NCI-H526 (cell line): Measurements from ENCODE around the gene C10orf71.
A peak's percentile ranks its signal among the peaks of the same experiment; 100 is the strongest.

ENCODE experiments used
- DNase-seq, 2 experiments: peaks; one replicate each; lab custom pipeline; 2025; lab: John Stamatoyannopoulos, UW

C10orf71 gene, protein sequence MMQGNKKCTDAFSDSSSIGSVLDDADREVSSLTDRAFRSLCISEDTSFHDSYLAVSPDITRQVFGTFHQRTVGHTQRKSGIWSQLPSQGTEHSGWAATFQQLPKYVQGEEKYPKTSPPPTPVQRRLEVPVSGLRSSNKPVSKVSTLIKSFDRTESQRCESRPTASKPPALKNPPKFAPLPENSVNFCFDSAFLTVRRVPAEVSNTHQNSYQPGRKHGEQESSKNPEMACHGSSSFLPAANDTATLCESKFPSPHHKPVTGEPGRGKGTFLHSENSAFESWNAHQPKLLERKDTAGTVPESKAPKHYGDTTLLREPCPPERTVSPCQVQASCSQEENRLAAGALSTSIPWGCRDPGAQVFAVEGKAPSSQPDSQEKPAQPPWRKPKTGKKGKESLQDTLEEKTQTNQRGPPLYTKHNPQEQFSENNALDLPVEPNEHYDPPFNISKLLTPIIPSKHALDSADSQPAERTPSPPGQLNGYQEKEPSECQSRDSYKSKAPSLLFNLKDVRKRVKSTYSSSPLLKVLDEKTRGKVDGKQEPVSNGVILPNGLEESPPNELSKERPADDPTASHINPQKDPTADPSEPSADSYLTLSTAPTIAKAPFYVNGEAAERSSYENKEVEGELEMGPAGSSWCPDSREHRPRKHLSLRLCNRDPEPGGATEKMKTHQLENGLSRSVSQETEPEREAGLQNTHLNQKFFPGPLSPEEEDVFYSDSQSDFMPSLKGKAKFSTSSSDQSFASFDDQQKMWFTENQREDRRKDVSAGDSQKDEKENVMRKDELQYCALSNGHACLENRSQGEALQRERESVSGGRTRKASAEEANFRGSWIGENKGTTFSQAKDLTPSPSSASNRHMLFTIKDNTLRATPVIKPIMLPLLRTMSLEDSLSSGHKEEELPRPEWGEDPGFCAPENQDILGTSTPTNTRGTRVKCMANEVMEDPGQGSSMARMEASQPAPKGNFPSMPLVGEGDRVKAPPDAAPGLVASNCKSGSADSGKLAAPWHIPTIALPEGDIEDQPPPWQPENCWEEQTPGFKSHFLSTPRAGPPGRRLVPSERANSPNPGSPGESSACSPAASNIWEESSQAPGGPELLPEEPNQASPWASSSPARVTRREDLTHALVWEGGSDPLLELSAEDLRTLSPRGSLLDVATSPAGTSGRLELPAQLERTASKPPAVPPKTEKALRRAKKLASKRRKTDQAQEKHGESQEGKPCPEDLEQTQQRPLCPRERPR (N-terminal part only)

DNA sequence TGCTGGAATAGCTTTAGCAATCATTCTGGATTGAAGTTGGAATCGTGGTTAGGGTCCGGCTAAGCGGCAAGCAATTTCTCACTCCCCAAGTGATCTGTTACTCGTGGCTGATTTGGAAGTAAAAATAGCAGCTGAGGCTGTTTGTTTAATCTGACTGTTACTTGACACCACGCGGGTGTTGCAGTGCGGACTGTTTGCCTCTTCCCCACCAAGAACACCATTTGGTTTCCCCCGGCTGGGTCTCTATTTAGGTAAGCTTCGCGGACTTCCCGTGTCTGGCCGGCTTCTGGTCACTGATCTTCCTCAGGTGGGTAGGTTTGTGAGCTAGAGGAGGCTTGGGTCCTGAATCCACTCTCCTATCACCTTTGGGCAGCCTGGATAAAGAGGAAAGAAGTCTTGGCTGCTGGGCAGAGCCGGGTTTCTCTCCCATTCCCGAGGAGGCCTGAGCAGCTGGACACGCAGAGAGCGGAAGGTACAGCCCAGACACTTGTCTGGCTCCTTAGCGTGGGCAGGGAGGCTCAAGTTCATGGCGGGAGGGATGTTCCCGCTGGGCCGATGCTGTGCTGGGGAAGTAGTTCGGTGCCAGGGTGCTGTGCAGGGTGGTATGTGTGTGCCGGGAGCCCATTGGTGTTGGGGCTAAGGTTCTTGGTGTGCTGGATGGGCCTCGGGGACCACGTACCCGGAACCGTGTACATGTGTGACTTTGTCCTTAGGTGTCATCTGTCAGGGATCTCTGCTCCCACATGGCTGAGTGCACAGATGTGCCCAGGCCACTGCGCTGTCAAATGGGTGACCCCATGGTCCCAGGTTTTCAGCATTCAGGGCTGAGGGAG is at the start of gene C10orf71:
TSS of gene C10orf71 (plus strand) at position 188 of the 833 bp plus-strand sequence. CDS start 23,376 bp downstream, outside the sequence.
- DNase-seq, result peak; percentile 39 to 57

DNA sequence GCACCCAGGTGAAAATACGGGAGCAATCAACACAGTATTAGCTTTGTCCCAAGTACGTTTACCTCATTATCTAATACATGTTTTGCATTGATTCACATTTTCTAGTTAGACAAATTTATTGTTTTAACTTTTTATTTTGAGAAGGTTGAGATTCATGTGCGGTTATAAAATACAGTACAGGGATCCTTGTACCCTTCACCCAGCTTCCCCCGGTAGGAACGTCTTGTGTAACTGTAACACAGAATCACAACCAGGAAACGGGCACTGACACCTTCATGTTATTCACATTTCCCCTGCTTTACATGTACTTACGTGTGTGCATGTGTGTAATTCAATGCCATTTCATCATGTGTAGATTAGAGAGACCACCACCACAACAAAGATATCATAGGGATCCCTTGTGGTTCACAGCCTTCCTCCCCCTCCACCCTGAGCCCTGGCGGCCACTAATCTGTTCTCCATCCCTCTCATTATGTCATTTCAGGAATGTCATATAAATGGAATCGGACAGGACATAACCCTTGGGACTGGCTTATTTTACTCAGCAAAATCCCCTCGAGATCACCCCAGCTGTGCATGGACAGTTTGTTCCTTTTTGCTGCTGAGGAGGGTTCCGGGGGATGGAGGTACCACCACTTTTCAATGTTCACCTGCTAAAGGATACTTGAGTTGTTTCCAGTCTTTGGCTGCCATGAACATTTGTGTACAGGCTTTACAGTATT is 46.5 kb upstream of the C10orf71 start:
- no peak for DNase-seq

DNA sequence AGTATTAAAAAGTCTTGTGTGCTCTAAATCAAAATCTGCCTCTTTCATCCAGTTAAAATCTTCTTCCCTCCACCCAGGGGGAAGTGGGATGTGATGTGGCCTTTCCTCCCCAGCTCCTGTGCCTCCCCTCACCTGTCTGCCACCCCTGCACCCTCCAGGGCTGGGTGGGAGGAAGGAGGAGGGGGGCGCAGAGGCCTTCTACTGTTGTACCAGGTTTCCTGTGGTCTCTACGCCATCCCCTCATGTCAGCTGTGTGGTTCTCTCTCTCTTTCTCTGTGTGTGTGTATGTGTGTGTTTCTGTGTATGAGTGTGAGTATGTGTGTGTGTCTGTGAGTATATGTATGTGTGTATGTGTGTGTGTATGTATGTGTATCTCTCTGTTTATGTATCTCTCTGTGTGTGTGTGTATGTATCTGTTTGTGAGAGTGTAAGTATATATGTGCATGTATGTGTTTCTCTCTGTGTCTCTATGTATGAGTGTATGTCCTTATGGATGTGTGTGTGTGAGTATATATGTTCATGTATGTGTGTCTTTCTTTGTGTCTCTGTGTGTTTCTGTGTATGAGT is 45.5 kb upstream of the C10orf71 start:
- no peak for DNase-seq

DNA sequence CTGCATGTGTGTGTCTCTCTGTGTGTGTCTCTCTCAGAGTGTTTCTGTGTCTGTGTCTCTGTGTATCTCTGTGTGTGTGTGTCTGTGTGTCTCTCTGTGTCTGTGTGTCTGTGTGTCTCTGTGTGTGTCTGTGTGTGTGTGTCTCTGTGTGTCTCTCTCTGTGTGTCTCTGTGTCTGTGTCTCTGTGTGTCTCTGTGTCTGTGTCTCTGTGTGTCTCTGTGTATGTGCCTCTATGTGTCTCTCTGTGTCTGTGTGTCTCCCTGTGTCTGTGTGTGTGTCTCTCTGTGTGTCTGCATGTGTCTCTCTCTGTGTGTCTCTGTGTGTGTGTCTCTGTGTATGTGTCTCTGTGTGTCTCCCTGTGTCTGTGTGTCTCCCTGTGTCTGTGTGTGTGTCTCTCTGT is 44.8 kb upstream of the C10orf71 start:
- no peak for DNase-seq

DNA sequence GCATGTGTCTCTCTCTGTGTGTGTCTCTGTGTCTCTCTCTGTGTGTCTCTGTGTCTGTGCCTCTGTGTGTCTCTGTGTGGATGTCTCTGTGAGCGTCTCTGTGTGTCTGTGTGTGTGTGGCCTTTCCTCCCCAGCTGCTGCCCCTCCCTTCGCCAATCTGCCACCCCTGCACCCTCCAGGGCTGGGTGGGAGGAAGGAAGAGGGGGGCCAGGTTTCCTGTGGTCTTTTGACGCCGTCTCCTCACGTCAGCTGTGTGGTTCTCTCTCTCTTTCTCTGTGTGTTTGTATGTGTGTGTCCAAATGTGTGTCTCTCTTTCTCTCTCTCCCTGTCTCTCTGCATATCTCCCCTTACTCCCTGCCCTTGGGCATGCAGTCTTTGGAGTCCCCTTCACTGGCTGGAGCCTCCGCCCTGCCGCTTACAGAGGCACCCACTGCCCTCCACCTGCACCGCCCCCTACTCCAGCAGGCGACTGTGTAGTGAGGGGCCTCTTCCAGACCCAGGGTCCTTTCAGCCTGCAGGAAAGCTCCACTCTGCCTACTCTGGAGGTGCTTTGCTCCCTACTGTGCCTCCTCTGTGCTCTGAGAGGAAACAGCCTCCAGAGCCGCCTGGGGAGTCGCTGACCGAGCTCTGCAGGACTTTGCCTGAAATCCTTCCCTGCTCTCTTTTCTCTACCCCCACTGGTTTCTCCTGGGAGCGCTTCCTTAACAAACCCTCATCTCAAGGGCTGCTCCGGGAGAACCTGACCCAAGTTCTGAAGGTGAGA is 44.2 kb upstream of the C10orf71 start:
- no peak for DNase-seq

DNA sequence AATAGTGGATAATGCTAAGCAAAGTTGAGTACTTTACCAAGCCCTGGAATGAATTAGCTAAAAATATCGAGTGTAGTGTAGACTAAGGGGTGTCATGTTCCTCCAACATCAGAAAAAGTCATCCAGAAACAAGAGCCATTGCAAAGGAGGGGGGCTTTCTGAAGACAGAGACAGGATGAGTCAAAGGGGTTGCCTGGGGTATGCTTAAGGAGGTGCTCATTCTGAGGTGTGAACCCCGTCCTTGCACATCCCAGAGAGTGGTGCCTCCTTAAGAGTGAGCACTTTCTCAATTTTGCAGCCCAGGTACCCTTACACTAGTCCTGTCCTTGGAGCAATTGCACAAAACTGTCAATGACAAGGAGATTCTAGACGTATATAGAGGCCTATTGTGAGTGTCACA is 43.1 kb upstream of the C10orf71 start:
- DNase-seq, result no peak

DNA sequence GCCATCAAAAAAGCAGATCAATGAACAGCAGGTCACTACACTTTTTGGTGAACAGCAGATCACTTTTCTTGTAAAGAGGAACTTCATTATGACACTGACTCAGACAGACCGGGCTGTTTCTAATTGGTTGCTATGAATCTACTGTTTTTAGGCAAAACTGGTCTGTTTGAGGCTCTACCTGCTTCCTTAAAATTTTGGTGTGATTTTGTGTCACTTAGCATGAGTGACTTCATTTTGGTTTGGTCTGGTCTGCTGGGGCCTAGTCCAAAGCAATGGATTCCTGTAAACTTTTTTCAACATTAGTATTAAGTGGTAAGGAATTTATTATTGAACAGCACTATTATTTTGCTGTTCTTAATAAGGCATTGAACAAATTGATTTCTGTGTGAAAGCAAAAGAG is 41.8 kb upstream of the C10orf71 start:
- DNase-seq, result no peak

DNA sequence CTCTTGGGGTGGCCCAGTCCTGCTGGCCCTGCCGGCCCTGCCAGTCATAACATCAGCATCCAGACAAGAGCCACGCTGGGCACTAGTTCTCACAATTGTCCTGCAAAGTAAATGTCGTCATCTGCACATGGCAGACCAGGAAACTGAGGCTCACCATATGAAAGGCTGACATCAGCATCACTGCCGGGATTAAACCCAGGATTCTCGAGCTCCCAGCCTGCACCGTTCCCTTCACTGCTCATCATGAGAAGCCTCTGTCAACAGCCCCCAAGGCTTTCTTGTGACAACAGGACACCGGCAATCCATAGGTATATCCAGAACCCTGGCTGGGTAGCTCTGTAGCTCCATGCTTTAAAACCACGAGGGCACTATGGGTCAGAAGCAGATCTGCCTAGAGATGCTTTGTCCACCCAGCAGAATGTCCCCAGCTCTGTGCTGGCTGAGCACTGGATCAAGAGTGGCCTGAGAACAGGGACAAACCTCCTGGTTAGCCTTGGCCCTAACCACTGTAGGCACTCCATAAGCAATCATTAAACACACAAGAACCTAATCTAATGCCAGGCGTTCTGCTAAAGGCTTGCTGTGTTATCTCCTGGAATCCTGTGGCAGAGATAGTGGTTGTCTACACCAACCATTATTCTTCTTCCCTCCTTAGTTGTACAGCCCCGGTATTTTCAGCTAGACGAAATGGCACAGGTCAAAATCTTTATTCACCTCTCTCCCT is 41.2 kb upstream of the C10orf71 start:
- DNase-seq, result no peak

DNA sequence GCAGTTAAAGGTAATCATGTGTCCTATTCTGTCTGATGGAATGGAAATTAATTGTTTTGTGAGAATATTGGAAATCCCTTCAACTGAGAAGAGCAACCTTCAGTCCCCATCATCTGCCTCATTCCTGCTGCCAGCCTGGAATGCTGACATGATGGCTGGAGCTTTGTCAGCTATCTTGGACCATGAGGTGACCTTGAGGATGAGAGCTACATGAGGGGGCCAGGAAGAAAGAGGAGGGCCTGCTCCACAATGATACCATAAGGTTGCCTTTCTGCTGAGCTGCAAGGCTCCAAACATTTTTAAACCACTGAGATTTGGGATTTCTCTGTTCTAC is 40.7 kb upstream of the C10orf71 start:
- no peak for DNase-seq

DNA sequence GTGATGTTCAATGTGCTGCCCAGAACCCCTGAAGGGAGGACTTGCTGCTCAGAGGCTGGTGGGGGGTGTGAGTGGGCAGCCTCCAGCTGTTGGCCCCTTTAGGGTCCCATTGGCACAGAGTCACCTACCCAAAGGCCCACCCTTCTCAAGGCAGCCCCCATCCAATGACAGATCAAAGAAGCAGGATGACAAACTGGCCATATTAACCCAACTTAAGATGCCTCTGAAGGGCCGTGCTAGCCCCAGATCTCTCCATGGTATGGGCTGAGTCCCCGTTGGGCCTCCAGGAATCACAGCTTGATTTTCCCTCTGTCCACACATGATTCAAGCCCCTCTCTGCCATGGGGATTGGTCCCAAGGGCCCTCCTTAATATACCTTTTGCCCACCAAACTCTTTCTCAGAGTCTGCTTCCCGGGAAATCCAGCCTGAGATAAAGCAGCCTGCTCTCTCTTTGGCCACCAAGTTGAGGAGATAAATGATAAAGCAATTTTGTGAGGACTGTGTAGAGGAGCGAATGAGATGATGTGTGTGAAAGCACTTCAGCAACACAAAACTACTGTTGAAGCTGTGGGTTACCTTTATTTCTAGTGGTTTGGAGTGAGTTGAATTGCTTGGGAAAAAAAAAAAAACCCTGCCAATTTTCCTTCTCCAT is 38.2 kb upstream of the C10orf71 start:
- no peak for DNase-seq

DNA sequence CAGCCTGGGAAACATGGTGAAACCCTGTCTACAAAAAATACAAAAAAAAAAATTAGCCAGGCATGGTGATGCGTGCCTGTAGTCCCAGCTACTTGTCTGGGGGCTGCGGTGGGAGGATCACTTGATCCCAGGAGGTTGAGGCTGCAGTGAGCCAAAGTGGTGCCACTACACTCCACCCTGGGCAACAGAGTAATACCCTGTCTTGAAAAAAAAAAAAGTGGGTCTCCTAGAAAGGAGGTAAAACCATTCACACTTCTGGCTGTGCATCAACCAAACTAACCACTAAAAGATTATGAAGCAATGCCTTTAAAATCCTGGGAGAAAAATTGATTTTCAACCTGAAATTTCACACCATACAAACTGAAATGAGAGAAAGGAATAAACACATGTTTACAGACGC is 35.4 kb upstream of the C10orf71 start:
- no peak for DNase-seq

DNA sequence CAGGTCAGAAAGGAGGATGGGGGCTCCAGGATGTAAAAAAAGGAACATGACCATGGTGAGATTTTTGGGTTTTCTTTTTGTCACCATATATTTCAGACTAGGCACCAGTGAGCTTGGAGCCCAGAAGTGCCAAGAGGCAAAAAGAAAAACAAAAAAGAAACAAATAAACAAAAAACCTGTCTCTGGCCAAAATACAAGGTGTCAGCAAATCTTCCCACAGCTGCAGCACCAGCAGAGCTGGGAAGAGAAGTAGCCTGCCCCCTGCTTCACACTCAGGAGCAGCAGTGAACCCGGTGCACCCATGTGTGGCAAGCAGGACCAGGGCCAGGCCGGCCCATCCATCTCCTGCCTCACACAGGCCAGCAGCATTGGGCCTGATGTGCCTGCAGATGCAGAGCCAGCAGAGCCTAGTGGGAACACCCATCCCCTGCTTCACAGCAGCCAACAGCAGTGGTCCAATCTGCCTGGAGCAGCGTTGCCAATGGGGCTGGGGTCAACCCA is 34.7 kb upstream of the C10orf71 start:
- DNase-seq, result no peak

DNA sequence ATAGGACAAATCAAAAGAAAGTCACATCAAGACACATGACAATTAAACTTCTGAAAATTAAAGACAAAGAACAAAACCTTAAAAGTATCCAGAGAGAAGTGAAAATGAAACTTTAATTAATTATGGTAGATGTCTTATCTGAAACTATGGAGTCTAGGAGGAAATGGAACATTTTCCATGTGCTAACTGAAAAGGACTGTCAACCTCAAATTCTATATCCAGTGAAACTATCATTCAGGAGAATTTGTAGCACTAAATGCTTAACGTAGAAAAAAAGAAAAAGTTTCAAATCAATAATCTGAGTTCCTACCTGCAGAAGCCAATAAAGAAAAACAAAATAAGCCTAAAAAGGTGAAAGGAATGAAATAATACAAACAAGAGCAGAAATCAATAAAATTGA is 33.1 kb upstream of the C10orf71 start:
- no peak for DNase-seq

DNA sequence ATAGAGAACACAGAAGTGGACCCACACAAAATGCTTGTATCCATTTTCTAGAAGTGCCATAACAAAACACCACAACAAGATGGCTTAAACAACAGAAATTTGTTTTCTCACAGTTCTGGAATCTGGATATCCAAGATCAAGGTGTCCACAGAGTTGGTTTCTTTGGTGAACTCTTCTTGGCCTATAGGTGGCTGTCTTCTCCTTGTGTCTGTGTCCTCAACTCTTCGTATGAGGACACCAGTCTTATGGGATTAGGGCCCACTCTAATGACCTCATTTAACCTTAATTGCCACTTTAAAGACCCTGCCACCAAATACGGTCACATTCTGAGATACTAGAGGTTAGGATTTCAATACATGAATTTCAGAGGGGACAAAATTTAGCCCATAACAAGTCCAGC is 30.8 kb upstream of the C10orf71 start:
- no peak for DNase-seq

DNA sequence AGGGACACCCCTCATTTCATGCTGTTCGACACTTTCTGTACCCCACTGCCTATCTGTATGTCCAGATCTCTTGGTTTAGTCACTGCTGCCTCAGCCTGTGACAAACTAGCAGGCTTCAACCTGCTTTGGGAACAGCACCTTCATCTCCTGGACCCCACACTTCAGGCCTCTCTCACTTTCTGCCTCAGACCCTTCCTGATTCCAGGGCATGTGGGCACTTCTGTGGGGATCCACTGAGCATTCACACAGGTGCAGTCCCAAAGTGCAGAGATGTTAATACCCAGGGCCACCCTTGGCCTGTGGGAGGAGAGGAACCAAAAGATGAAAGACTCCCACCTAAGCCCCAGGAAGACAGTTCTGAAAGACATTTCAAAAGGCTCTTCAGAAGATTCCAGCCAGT is 29.4 kb upstream of the C10orf71 start:
- DNase-seq, result no peak

DNA sequence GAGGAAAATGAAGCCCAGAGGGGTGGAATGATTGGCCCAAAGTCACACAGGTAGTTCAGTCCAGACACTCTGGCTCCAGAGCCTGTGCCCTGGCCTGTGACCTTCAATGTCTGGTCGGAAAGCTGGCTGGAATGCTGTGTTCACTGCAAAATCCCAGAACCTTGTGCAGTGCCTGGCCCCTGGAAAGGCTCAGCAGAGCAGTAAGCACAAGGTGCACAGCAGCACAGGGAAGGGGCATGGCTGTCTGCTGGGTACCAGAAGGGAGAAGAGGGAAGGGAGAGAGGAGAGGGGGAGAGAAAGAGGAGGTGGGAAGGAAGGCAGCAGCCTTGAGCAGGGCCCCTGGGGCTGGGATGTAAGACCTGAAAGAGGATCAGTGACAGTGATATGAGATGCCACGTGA is 28.4 kb upstream of the C10orf71 start:
- DNase-seq, result no peak

DNA sequence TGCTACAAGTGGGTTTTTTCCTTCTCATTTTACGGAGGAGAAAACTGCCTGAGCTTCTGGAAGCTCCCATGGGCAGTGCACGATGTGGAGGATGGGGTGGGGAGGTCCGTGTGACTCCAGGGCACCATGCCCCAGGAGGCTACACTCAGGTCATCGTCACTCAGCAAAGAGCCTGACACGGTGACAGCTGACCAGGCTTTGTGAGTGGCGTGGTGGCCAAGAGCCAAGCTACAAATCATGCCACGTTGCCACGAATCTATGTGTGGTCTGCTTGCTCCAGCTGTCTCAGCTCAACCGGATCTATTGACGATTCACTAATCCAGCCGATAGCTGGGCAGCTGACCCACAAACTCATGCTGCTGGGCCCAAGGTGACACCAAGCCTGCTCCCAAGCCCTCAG is 27.6 kb upstream of the C10orf71 start:
- DNase-seq, result no peak
